ENCODE data around the gene ZNF593. TPM values are rescaled to one million over a fixed set of nuclear protein-coding genes. Genes with fewer than 3 reads are reported as not detected.

ZNF593 gene
- total RNA-seq, 1 experiment from 2014 or later: 62.3 TPM

DNA sequence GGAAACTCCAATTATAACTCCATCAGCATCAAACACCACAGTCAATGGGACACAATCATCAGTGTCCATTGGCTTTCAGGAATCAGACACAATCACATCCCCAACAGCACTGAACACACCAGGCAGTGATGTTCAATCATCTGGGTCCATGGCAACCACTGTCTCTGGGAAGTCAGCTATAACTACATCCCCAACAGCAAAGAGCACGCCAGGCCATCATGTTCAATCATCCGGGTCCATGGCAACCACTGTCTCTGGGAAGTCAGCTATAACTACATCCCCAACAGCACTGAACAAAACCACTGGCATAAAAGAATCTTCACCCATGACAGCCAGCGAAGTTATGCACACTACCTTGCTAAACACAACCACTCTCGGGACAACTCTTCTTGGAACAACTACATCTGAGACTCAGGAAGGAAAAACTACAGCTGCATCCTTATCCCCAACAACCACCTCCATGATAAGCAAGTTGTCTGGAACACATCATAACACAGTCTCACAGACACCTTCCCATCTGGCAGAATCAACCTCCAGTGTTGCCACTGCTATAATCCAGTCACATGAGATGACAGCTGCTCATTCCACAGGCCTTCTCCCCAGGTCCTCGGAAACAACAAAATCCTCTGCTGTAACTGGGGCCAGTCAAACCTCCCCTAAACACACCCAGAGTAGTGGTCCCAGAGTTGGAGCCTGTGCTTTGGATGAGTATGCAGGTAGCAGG lies 40.6 kb downstream of the ZNF593 start:
- Histone ChIP-seq H3K27ac (ENCODE audit: low read depth, low read length, poor library complexity, severe bottlenecking) (no peak overlapping the region), H3K9me3 (ENCODE audit: low read depth, low read length, poor library complexity, severe bottlenecking) (no peaks in the 10 kb centered on the region), H3K36me3 (ENCODE audit: insufficient read depth, low read length, poor library complexity, severe bottlenecking) (no peaks in the 10 kb centered on the region), H3K4me3 (ENCODE audit: low read depth, low read length, poor library complexity, severe bottlenecking) (no peak overlapping the region), H3K4me1 (ENCODE audit: insufficient read depth, low read length, poor library complexity, severe bottlenecking) (no peaks in the 10 kb centered on the region), H3K27me3 (replicated peaks; ENCODE audit: insufficient read depth, low read depth, low read length, poor library complexity) (no peaks in the 10 kb centered on the region)
- no peak for DNase-seq (ENCODE audit: low spot score)
- ChIA-PET POLR2A (ENCODE audit: low non-redundant PET) (no interaction called here), CTCF (no interaction called here)
- no peak for TF ChIP-seq EZH2 (IDR thresholded peaks at IDR 0.05; ENCODE audit: borderline replicate concordance, low read depth, low read length, poor library complexity, severe bottlenecking)
- TF ChIP-seq, protein P1, sequence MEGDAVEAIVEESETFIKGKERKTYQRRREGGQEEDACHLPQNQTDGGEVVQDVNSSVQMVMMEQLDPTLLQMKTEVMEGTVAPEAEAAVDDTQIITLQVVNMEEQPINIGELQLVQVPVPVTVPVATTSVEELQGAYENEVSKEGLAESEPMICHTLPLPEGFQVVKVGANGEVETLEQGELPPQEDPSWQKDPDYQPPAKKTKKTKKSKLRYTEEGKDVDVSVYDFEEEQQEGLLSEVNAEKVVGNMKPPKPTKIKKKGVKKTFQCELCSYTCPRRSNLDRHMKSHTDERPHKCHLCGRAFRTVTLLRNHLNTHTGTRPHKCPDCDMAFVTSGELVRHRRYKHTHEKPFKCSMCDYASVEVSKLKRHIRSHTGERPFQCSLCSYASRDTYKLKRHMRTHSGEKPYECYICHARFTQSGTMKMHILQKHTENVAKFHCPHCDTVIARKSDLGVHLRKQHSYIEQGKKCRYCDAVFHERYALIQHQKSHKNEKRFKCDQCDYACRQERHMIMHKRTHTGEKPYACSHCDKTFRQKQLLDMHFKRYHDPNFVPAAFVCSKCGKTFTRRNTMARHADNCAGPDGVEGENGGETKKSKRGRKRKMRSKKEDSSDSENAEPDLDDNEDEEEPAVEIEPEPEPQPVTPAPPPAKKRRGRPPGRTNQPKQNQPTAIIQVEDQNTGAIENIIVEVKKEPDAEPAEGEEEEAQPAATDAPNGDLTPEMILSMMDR (conservative IDR thresholded peaks at IDR 0.05; ENCODE audit: low read depth, low read length): no peak
- no TSS peak for BruUV-seq (replicated peaks)
- intact Hi-C loops (cut with micrococcal nuclease; ENCODE audit: unreplicated experiment): no loop called here

DNA sequence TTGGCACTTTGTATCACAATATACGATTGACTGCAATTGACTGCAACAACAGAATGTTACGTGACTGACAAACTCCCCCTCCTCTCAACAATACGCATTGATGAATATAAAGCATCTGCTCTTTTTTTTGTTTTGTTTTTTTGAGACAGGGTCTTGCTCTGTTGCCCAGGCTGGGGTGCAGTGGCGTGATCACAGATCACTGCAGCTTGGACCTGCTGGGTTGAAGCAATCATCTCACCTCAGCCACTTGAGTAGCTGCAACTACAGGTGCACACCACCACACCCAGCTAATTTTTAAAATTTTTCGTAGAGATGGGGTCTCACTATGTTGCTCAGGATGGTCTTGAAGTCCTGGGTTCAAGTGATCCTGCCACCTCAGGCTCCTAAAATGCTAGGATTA lies 43.0 kb downstream of the ZNF593 start:
- ChIA-PET CTCF (no interaction called here), POLR2A (ENCODE audit: low non-redundant PET) (no interaction called here)
- Histone ChIP-seq H3K36me3 (ENCODE audit: insufficient read depth, low read length, poor library complexity, severe bottlenecking) (no peaks in the 10 kb centered on the region), H3K4me1 (ENCODE audit: insufficient read depth, low read length, poor library complexity, severe bottlenecking) (no peaks in the 10 kb centered on the region), H3K4me3 (ENCODE audit: low read depth, low read length, poor library complexity, severe bottlenecking) (no peak overlapping the region), H3K27me3 (replicated peaks; ENCODE audit: insufficient read depth, low read depth, low read length, poor library complexity) (no peaks in the 10 kb centered on the region), H3K27ac (ENCODE audit: low read depth, low read length, poor library complexity, severe bottlenecking) (no peak overlapping the region), H3K9me3 (ENCODE audit: low read depth, low read length, poor library complexity, severe bottlenecking) (no peaks in the 10 kb centered on the region)
- DNase-seq (ENCODE audit: low spot score): no peak
- intact Hi-C loops (cut with micrococcal nuclease; ENCODE audit: unreplicated experiment): no loop called here
- no peak for TF ChIP-seq EZH2 (IDR thresholded peaks at IDR 0.05; ENCODE audit: borderline replicate concordance, low read depth, low read length, poor library complexity, severe bottlenecking)
- TF ChIP-seq, protein P1 (conservative IDR thresholded peaks at IDR 0.05; ENCODE audit: low read depth, low read length): no peak
- BruUV-seq (replicated peaks): no TSS peak

DNA sequence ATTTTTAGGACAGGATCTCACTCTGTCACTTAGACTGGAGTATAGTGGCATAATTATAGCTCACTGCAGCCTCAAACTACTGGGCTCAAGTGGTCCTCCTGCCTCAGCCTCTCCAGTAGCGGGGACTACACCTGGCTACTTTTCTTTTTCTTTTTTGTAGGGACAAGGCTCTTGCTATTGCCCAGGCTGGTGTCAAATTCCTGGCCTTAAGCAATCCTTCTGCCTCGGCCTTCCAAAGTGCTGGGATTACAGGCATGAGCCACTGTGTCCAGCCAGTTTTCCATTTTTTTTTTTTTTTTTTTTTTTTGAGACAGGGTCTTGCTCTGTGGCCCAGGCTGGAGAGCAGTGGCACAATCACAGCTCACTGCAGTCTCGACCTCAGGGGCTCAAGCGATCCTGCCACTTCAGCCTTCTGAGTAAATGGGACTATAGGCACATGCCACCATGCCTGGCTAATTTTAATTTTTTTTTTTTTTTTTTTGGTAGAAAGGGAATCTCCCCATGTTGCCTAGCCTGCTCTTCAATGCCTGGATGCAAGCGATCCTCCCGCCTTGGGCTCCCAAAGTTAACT lies 43.7 kb downstream of the ZNF593 start:
- POLR2A ChIA-PET (ENCODE audit: low non-redundant PET): no interaction called here
- CTCF ChIA-PET: no interaction called here
- H3K4me1 ChIP-seq (ENCODE audit: insufficient read depth, low read length, poor library complexity, severe bottlenecking): no peaks in the 10 kb centered on the region

More for the DNA sequence above, 43.7 kb downstream of the ZNF593 start:
- H3K27me3 ChIP-seq (replicated peaks; ENCODE audit: insufficient read depth, low read depth, low read length, poor library complexity): no peaks in the 10 kb centered on the region
- no peak overlapping the region for H3K27ac ChIP-seq (ENCODE audit: low read depth, low read length, poor library complexity, severe bottlenecking)
- no peaks in the 10 kb centered on the region for H3K9me3 ChIP-seq (ENCODE audit: low read depth, low read length, poor library complexity, severe bottlenecking)
- TF ChIP-seq, protein P1 (conservative IDR thresholded peaks at IDR 0.05; ENCODE audit: low read depth, low read length): no peak
- no peak for TF ChIP-seq EZH2 (IDR thresholded peaks at IDR 0.05; ENCODE audit: borderline replicate concordance, low read depth, low read length, poor library complexity, severe bottlenecking)
- no peak overlapping the region for H3K4me3 ChIP-seq (ENCODE audit: low read depth, low read length, poor library complexity, severe bottlenecking)
- no peak for DNase-seq (ENCODE audit: low spot score)
- no peaks in the 10 kb centered on the region for H3K36me3 ChIP-seq (ENCODE audit: insufficient read depth, low read length, poor library complexity, severe bottlenecking)
- intact Hi-C loops (cut with micrococcal nuclease; ENCODE audit: unreplicated experiment): no loop called here
- BruUV-seq (replicated peaks): no TSS peak

Measured in A673 (cell line).